Measurements from ENCODE around the gene FBXL15.

GRCh38 chr10:102424145-102424544 is 3.5 kb downstream of the FBXL15 start:
- no peak for TF ChIP-seq ESRRG (CRISPR knock-in tag; IDR thresholded peaks at IDR 0.05)
- TF ChIP-seq PATZ1 (CRISPR knock-in tag; IDR thresholded peaks at IDR 0.05; ENCODE audit: borderline replicate concordance) = no peak
- TF ChIP-seq TSHZ2 (CRISPR knock-in tag; IDR thresholded peaks at IDR 0.05) = no peak
- TF ChIP-seq CREB5 (CRISPR knock-in tag; IDR thresholded peaks at IDR 0.05; ENCODE audit: low read depth) = no peak
- no peak for TF ChIP-seq CSDC2 (CRISPR knock-in tag; IDR thresholded peaks at IDR 0.05)
- TF ChIP-seq TCF4 (CRISPR knock-in tag; IDR thresholded peaks at IDR 0.05; ENCODE audit: borderline replicate concordance) = no peak
- TF ChIP-seq ISL1 (CRISPR knock-in tag; IDR thresholded peaks at IDR 0.05) = no peak
- TF ChIP-seq POU6F1 (CRISPR knock-in tag; IDR thresholded peaks at IDR 0.05; ENCODE audit: borderline replicate concordance, low read depth) = no peak
- no peak for TF ChIP-seq RARB (CRISPR knock-in tag; IDR thresholded peaks at IDR 0.05)
- TF ChIP-seq ZNF8 (CRISPR knock-in tag; IDR thresholded peaks at IDR 0.05) = no peak
- TF ChIP-seq ZFP3 (CRISPR knock-in tag; IDR thresholded peaks at IDR 0.05) = no peak
- TF ChIP-seq ZFP30 (CRISPR knock-in tag; IDR thresholded peaks at IDR 0.05) = no peak

All from SK-N-SH treated with all-trans-retinoic acid at 6 μM for 48 hours (cell line).